Colonic mucosa (tissue), 4 donors: Measurements from ENCODE around the gene PRORP. TPM values are rescaled to one million over a fixed set of nuclear protein-coding genes. Genes with fewer than 3 reads are reported as not detected.

Experiments
- DNase-seq: peaks from one replicate; pipeline ENCODE4 v3.0.0-alpha.2; 2020
- H3K27ac ChIP-seq: fragments of 200-600 bp; one replicate; pipeline ENCODE4 v1.8.0; 2021
- H3K27me3 ChIP-seq: fragments of 200-600 bp; one replicate; pipeline ENCODE4 v1.8.0; 2021
- H3K36me3 ChIP-seq: fragments of 200-600 bp; one replicate; pipeline ENCODE4 v1.8.0; 2021
- H3K4me1 ChIP-seq: fragments of 200-600 bp; one replicate; pipeline ENCODE4 v1.8.0; 2021; ENCODE audit warnings: mild to moderate bottlenecking
- H3K4me3 ChIP-seq: fragments of 200-600 bp; one replicate; pipeline ENCODE4 v1.8.0; 2021
- H3K9ac ChIP-seq, 2 donors: one replicate each; pipeline ENCODE4 v1.7.0; 2013; ENCODE audit warnings: control low read depth in 2 of 2, low read depth in 2 of 2, low read length in 2 of 2
- H3K9me3 ChIP-seq: fragments of 200-600 bp; one replicate; pipeline ENCODE4 v1.8.0; 2021
- CTCF ChIP-seq: fragments of 200-600 bp; IDR thresholded peaks from one replicate; pipeline ENCODE4 v1.8.0; 2022; ENCODE audit warnings: antibody characterized with exemption, mild to moderate bottlenecking
- intact Hi-C: fragments of 100-400 bp; cut with DNase I; formaldehyde crosslinking; loops from one replicate; pipeline ENCODE4 v1.14.1; 2022
- total RNA-seq, 2 donors: library from RNA; stranded (reverse); fragmentation: NEBNext Ultra II Directional in 1 of 2; extraction: Animal tissue kit (Norgen Biotek cat#: 25700) in 1 of 2; gene quantifications; one replicate each; pipeline ENCODE4 v1.2.1, GENCODE V29; 2021
- donor health status: healthy.
- donor health status: DM: no; HTN: no; CAD: no.
- donor health status: DM: no; HTN: no; CAD: no.

The PRORP gene
- total RNA-seq, 2 donors from 2014 or later: 23.6 to 36.0 TPM

GRCh38 chr14:35159742-35160409 lies 37.5 kb downstream of the PRORP start:
- TF ChIP-seq CTCF: no peak
- Histone ChIP-seq H3K27ac (peak overlapping the region; percentile 18), H3K4me3 (no peak overlapping the region), H3K27me3 (no peaks in the 10 kb centered on the region), H3K9ac (no peak overlapping the region), H3K4me1 (no peaks in the 10 kb centered on the region), H3K9me3 (no peaks in the 10 kb centered on the region), H3K36me3 (no peaks in the 10 kb centered on the region)
- no peak for DNase-seq
- intact Hi-C loops: no loop called here

DNA sequence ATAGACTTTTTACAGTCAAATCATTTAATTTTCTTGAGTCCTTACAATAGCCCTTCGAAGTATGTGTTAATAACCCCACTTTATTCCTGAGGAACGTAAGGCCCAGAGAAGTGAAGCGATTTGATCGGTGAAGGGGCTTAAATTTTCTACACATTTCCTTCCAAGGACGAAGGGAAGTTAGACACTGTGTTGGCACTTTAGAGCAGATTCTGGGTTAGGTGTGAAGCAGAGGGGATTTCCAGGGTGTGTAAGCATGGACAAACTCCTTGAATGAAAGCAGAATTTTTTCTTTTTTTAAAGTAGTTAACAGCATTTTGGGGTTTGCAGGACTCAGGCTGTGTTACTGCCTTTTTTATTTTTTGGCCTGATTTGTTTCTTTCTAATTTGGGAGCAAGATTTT lies 38.9 kb downstream of the PRORP start:
- Histone ChIP-seq H3K36me3 (no peaks in the 10 kb centered on the region), H3K27me3 (no peaks in the 10 kb centered on the region), H3K9ac (no peak overlapping the region), H3K4me3 (no peak overlapping the region), H3K4me1 (no peaks in the 10 kb centered on the region), H3K27ac (no peak overlapping the region), H3K9me3 (no peaks in the 10 kb centered on the region)
- TF ChIP-seq CTCF: no peak
- no peak for DNase-seq
- intact Hi-C loops: no loop called here

GRCh38 chr14:35163384-35163783 lies 41.0 kb downstream of the PRORP start:
- Histone ChIP-seq H3K4me3 (no peak overlapping the region), H3K27me3 (no peaks in the 10 kb centered on the region), H3K9me3 (no peaks in the 10 kb centered on the region), H3K36me3 (no peaks in the 10 kb centered on the region), H3K9ac (no peak overlapping the region), H3K27ac (no peak overlapping the region), H3K4me1 (no peaks in the 10 kb centered on the region)
- no peak for DNase-seq
- no peak for TF ChIP-seq CTCF
- intact Hi-C loops: no loop called here

DNA sequence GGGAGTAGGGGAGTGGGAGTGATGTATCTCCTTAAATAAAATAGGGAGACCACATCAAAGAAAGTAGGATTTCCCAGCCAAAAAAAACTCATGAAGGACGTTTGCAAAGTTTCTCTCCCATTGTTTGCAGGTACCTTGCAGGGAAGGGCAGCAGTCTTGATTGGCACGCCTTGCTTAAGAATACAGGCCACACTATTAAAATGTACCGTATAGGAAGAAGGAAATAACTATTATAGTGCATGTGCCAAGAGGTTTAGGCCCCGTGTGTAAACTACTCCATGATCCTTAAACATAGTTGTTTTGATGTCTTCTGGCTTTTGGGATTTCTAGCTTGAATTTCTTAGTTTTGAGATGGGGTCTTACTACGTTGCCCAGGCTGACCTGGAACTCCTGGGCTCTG lies 42.5 kb downstream of the PRORP start:
- Histone ChIP-seq H3K9me3 (no peaks in the 10 kb centered on the region), H3K36me3 (no peaks in the 10 kb centered on the region), H3K4me1 (no peaks in the 10 kb centered on the region), H3K4me3 (no peak overlapping the region), H3K27ac (no peak overlapping the region), H3K27me3 (no peaks in the 10 kb centered on the region), H3K9ac (no peak overlapping the region)
- TF ChIP-seq CTCF: no peak
- no peak for DNase-seq
- intact Hi-C loops: no loop called here

DNA sequence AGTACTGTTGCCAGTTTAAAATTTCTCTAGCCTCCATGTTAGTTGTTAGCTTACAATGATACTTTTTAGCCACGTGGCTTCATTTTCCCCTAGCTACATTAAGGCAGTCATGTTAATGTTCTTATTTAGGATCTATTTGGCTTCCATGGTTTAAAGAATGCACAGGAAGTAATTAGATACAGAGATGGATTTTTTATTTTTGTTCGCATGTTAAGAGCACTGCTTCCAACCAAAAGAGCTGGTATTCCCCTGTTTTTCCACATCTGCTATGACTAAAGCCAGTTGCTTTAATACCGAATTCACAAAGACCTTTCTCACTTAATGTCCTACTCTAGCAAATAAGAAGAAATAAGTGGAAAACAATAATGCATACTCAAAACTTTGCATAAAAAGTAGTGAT lies 45.1 kb downstream of the PRORP start:
- Histone ChIP-seq H3K27me3 (no peaks in the 10 kb centered on the region), H3K4me1 (no peaks in the 10 kb centered on the region), H3K36me3 (no peaks in the 10 kb centered on the region), H3K4me3 (no peak overlapping the region), H3K9ac (no peak overlapping the region), H3K9me3 (no peaks in the 10 kb centered on the region), H3K27ac (no peak overlapping the region)
- no peak for DNase-seq
- intact Hi-C loops: no loop called here
- TF ChIP-seq CTCF: no peak

Other genes starting within 250 kb of the PRORP start
- gene BAZ1A, start 247.2 kb upstream of the PRORP start, total RNA-seq: 10 to 100 TPM; 24.9 to 30.6 TPM
- gene SRP54, start 139.6 kb upstream of the PRORP start, total RNA-seq: 10 to 100 TPM; 43.5 to 45.6 TPM
- gene FAM177A1, start 76.3 kb upstream of the PRORP start, total RNA-seq: 100 to 1,000 TPM; 114 to 153 TPM
- 10 to 100 TPM; 17.7 to 26.3 TPM for gene PPP2R3C, start 562 bp upstream of the PRORP start, total RNA-seq
- 100 to 1,000 TPM; 178 to 197 TPM for gene PSMA6, start 169.8 kb downstream of the PRORP start, total RNA-seq